GM03348 (cell line): ENCODE measurements around the gene BIRC2.
"Not testable (repeated sequence)": the region's sequence is repeated elsewhere in the genome, so short reads cannot be mapped to it uniquely, and the experiment has no call there.

Experiments
- DNase-seq: peaks from one replicate; pipeline ENCODE4 v3.0.0; 2012; ENCODE audit warnings: low spot score

BIRC2 gene

DNA sequence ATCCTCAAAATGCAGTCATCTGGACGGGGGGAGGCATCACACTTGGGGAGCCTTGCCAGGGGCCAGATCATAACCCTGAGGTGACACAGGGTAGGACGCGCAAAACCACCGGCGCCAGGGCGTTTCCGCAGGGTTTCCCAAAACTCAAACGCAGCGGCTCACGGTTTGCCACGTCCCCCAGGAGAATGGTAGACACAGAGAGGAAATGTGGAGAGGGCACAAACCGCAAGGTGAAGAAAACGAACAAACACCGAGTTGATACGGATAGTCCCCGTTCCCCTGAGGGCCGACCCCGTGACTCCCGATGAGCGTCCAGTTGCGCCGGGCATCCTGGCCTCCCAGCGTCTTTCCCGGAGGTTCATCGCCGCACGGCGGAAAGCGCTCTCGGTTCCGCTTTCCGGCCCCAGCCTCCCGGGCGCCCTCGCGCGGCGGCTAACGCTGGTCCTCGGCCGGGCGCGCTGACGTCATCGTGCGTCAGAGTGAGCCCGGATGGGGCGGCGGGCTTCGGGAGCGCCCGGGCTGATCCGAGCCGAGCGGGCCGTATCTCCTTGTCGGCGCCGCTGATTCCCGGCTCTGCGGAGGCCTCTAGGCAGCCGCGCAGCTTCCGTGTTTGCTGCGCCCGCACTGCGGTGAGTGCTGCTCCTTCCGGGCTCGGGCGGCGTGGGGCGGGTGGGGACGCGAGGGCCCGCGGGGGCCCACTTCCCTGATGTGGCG, at the start of gene BIRC2:
BIRC2 (plus strand) TSS at position 467 of the 714 bp plus-strand sequence. CDS start 2,641 bp downstream, outside the sequence.
- DNase-seq: peak; percentile 94

DNA sequence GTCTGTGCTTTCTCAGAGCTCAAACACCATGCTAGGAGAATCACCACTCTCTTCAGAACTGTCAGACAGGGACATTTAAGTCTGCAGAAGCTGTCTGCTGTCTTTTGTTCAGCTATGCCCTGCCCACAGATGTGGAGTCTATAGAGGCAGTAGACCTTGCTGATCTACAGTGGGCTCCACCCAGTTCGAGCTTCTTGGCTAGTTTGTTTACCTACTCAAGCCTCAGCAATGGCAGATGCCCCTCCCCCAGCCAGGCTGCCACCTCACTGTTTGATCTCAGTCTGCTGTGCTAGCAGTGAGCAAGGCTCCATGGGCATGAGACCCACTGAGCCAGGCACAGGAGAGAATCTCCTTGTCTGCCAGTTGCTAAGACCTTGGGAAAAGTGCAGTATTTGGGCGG, 46.2 kb upstream of the BIRC2 start:
- DNase-seq: not testable (repeated sequence)

DNA sequence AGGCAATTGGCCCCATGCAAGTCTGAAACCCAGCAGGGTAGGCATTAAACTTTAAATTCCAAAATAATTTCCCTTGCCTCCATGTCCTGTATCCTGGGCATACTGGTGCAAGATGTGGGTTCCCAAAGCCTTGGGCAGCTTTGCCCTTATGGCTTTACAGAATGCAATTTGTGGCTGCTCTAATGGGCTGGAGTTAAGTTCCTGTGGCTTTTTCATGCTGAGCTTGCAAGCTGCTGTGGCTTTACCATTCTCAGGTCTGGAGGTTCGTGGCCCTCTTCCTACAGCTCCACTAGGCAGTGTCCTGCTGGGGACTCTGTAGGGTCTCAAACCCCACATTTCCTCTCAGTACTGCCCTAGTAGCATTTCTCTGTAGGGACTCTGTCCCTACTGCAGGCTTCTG, 44.8 kb upstream of the BIRC2 start:
- DNase-seq: no peak

DNA sequence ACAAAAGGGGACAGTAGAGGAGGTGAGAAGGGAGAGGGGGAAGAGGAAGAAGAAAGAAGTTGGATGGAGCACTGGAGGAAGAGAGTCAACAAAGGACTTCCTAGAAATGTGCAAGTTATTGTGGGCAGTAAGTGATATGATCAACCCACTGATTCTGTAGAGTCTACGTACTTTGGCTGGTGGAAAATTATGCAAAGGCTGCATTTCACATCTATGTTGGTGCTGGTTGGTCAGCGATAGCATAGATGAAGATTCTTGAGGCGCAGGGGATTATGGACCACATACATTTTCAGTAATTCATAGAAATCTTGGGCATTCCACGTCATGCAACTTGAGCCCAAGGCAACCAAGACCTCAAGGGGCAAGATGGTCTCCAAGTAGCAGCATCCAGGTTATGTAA, 42.3 kb upstream of the BIRC2 start:
- no peak for DNase-seq

DNA sequence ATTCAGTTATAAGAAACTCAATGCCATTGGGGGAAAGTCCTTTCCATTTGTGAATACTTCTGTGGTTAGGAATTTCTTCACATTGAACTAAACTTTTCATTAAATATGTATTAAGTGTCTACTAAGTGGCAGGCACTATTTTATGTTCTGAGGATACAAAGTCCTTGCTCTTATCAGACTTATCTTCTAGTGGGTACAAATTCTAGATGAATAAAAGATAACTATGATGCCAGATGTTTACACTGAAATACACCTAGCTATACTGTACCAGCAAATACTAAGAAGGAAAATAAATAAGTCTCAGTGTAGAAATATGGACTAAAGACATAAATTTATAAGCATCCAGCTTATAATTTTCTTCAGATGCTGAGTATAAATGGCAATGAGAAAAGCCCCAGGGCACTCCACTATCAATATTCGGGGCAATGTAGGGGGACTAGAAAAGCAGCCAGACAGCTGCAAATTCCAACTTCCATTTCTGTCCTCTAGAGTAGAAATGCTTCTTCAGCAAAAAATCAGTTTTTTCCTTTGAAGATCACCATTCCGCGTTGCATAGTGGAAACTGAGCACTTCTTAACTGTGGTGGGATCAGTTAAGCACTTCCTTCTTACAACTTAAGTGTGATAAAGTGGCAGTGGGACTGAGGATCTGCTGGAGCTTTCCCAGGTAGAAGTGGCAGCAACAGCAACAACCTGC, 41.5 kb upstream of the BIRC2 start:
- no peak for DNase-seq

DNA sequence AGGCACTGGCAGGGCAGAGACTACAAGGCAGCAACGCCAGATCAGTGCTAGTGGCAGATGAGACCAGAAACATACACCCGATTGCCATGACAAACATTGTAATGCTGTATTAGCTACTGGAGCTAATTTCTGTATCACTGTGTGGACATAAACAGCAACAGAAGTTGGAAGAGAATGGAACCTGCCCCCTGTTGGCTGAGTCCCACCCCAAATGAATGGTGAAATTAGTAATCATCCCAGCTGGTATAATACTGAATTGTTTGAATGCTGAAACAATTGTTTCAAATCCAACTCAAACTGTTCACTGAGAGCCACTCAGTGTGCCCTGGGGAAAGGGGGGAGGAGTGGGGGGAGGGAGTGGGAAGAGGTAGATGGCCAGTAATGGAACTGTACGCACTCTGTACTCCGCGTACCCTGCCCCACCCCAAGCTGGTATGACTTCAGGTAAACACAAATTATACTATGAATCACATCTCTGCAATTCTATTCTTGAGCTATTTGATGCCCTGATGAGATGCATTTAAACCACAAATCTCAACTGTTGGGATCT, 40.9 kb upstream of the BIRC2 start:
- no peak for DNase-seq

DNA sequence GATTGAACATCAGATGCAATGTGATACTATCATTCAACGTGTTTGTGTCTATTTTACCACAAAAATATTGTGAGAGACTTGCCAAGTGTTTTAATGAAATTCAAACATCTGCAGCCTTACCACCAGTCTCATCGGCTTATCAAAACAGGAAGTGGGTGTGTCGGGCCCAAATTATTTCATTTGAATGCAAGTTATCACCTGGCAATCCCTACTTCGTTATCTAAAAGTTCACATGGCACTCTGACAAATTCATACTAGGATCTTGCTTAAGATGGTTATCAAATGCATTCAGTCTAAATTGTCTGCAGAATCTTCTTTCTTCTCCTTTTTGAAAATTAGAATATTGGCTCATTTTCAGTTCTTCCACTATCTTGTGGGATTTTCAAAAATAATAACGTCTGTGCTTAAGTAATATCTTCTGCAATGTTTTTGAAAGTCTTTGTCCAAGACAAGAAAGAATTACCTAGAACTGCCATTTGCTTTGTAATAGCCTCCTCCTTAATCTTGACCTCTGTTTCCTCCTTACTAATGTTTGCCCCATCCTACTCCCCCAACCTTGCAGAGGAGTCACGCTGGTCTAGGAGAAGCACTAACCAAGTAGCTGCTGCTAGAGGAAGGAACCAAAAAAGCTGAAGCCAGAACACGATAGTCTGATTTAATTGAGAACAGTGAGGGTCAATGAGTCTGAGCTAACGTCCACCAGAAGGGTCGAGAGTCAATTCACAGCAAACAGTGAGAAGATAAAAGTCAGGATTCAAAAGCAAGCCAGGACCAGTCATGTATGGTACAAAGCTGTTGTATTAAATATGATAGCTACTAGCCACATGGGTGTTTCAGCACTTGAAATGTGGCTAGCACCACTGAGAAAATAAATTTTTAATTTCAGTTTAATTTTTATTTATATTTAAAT, 39.9 kb upstream of the BIRC2 start:
- DNase-seq: no peak

DNA sequence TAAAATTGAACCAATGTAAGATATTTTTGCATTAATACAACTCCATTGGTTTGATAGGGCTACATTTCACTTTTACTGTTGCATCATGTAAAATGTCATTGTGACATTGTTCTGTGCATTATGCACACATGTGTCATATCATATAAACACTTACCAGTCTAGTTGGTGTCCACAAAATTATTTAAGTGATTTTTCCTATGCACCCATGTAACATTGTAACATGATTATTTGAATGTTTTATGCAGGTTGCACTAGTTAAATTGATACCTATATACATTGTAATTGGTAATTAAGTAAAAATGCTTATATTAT, 39.3 kb upstream of the BIRC2 start:
- DNase-seq: no peak

DNA sequence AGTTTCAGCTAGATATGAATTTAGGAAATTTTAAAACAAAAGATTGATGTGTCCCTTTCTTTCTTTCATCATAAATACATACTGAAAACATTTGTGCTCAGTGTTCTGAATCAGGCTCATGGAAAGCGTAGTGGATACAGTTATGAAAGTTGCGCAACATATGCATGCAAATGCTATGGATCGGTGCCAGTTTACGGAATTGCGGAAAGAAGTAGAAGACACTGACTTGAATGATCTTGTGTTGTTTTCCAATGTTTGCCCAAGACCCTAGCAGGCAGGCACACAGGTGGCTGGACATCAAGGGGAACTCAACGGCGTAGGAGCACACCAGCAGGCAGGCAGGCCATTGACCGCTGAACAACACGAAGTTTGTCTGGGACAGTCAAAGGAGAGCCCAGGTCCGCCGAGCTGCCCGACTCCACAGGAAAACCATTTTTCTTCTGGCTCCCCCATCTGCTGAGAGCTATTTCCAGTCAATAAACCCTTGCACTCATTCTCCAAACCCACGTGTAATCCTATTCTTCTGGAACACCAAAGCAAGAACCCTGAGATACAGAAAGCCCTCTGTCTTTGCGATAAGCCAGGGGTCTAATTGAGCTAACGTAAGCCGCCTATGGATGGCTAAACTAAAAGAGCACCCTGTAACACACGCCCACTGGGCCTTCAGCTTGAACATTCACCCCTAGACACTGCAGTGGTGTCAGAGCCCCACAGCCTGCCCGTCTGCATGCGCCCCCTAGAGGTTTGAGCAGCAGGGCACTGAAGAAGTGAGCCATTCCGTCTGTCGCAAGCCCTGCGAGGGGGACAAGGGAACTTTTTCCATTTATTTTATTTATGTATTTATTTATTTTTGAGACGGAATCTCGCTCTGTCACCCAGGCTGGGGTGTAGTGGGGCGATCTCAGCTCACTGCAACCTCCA, 37.1 kb upstream of the BIRC2 start:
- no peak for DNase-seq

DNA sequence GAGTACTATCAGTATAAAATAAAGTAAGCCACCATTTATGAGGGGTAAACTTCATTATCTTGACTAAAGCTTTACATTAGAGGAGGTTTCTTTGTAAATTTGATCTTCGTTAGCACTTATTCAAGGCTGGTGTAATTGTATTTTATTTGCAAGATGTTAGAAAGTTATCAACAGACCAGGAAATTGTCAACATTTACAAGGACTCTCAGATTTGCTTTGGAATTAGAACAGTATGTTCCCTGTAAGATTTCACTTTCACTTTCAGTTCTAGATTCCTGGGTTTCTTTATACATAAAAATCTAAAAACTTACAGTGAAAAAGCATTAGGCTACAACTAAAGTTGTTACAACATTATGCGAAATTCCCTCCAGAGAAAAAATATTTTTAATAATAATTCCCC, 34.3 kb upstream of the BIRC2 start:
- peak; percentile 24 for DNase-seq

DNA sequence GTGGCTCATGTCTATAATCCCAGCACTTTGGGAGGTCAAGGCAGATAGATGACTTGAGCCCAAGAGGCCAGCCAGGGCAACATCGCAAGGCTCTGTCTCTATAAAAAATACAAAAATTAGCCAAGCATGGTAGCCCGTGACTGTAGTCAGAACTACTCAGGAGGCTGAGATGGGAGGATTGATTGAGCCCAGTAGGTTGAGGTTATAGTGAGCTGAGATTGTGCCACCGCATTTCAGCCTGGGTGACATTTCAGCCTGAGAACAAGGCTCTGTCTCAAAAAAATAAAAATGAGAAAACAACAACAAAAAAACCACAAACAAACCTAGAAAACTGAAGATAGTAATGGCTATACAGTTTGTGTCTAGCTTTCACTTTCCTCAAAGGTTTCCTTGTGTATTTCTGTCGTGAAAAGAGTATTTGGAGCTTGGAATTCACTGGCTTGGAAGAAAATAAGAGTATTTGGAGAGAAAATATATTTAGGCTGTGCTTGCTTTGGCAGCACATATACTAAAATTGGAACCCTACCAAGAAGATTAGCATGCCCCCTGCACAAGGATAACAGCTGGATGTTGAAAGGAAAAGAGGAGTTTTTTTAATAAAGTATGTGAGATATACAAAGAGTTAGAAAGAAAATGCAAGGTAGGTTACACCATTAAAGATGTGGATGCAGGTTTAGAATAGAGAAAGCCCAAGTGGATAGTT, 33.6 kb upstream of the BIRC2 start:
- no peak for DNase-seq

DNA sequence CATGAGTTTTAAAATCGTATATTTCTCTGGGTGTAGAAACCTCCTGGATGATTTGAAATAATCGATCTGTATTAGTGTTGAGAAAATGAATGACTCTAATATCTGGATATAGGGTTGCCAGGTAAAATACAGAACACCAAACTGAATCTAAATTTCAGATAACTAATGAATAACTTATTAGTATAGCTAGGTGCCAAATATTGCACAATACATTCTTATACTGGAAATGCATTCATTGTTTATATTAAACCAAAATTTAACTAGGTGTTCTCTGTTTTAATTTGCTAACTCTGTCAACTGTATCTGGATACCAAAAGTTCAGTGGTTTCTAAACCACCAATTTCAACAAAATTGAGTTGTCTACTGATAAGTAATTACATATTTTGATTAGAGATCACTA, 32.2 kb upstream of the BIRC2 start:
- no peak for DNase-seq

DNA sequence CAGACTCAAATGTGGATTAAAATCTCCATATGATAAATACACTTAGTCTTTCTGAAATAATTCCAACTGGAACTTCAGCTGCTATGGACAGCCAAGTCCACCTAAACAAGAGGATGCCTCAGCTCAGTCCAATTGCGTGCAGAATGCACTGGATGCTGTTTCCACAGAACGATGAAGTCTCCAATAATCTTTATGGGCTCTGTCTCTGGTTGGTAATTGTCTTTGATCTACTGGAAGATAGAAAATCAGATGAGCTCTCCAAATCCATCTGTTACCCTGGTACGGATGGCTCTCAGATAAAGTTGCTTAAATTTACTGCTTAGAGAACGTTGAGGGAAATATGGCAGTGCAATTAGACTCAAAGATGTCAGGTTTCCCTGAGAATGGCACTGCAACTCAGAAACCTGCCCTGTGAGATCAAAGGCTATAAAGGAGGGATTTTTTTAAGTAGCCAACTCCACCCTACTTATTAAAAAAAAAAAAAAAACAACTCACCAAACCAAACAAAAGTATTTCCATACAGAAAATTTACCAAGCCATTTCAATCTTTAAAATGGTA, 30.6 kb upstream of the BIRC2 start:
- no peak for DNase-seq

DNA sequence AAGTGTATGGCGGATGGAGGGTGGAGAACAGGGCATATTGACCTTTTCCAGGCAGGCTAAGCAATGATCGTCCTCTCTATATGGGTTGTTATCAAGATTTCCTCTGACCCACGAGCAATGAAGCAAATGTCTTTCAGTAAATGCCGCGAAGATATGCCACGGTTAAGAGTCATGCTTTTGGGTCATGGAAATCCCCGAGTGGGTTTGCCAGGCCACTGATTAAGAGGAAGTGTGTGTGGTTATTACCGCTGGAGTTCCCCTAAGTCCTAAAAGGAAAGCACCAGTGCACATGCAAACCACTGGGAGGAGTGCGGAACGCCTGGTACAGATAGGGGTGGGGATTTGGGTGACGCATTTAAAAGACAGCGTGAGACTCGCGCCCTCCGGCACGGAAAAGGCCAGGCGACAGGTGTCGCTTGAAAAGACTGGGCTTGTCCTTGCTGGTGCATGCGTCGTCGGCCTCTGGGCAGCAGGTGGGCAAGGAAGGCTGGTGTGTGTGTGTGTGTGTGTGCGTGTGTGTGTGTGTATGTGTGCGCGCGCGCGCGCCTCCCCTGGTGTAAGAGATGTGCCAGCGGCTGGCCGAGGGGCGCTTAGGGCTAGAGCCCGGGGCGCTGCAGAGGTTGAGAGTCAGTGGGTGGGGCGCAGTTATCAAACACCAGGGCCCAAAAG, 29.8 kb upstream of the BIRC2 start, which contains the start of gene BIRC3:
BIRC3 (plus strand) TSS at position 386 of the 669 bp plus-strand sequence. CDS start 7,026 bp downstream, outside the sequence.
- peak; percentile 86 for DNase-seq

DNA sequence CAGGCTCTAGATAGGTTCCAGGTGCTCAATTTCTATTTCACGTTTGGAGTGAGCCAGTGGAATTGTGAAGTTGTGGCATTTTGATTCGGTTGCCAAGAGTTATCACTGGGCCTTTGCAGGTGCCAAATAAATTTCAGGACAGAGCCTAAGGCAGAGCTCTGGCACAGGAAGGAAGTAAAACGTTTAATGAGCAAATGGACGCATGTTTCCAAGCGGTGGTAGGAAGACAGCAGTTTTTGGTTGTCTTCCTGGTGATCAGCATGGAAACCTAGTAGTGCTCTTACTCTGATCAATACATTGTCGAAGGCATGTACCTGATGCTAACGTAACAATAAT, 29.3 kb upstream of the BIRC2 start:
- DNase-seq: no peak

DNA sequence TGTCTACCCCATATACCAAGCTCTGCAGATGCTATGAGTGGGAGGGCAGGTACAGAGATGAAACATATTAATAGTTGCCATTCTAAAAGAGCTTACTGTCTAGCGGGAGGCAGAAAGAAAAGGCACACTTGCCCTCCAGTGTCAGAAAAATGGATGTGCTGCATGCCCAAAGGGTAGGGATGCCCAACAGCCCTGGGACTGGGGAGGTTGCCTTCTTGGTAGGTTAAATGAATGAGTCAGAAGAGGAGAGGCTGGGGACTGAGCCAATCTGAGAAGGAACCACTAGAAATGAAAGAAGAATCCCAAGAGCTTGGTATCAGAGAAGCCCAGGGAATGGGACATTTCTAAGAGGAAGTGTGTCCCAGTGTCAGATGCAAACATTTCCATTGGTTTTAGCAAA, 28.5 kb upstream of the BIRC2 start:
- DNase-seq: no peak

DNA sequence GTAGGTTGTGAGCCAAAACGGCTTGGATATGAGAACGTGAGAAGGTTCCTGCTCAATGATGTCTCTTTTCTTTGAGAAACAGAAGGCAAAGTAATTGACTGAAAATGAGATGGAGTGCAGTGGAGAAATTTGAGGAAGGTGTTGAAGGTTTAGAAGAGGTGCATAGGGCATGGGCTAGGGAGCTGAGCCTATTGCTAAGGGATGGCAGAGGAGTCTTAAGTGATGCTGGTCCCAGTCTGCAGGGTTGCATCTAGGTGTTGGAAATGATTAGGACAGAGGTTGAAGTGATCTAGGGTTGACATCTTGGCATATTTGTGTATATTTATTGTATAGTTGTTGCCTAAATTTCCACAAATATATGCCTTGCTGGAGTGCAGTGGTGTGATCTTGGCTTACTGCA, 27.5 kb upstream of the BIRC2 start:
- no peak for DNase-seq

DNA sequence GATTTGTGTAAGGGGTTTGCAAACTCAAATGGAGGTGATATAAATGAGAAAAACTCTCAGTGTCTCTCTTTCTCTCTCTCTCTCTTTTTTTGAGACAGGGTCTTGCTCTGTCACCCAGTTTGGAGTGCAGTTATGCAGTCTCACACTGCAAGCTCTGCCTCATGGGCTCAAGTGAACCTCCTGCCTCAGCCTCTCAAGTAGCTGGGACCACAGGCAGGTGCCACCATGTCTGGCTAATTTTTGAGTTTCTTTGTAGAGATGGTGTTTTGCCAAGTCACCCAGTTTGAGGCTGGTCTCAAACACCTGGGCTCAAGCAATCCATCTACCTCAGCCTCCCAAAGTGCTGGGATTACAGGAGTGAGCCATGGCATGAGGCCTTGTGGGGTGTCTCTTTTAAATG, 26.8 kb upstream of the BIRC2 start:
- no peak for DNase-seq

DNA sequence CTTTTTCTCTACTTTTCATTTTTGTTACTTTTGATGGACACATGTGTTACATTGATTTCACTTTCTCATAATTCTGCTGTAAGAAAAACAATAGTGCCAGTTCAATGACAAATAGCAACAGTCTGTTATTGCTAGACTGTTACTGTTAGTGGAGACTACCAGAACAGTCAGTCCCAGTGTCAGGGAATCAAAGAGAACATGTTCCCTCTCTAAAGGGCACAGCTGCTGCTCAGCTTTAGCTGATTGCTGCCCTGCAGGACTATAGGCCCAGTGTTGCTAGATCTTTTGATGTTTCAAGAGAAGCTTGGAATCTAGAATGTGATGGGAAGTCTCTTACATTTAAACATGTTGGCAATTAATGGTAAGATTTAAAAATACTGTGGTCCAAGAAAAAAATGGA, 26.3 kb upstream of the BIRC2 start:
- DNase-seq: no peak

DNA sequence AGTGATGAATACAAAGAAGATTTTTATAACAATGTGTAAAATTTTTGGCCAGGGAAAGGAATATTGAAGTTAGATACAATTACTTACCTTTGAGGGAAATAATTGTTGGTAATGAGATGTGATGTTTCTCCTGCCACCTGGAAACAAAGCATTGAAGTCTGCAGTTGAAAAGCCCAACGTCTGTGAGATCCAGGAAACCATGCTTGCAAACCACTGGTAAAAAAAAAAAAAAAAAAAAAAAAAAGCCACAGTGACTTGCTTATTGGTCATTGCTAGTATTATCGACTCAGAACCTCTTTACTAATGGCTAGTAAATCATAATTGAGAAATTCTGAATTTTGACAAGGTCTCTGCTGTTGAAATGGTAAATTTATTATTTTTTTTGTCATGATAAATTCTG, 24.5 kb upstream of the BIRC2 start:
- no peak for DNase-seq
